Ectodermal cell (in vitro differentiated cells): ENCODE measurements around the gene HPS1.

ENCODE experiments used
- H3K27ac ChIP-seq: 2 replicates; pipeline ENCODE4 v1.7.0; 2013; ENCODE audit warnings: mild to moderate bottlenecking, low read depth, low read length; ENCODE audit not compliant: insufficient read depth, poor library complexity, severe bottlenecking
- H3K27me3 ChIP-seq: 2 replicates; pipeline ENCODE4 v1.7.0; 2013; ENCODE audit warnings: mild to moderate bottlenecking, low read length; ENCODE audit not compliant: insufficient read depth, control insufficient read depth, poor library complexity, severe bottlenecking
- H3K36me3 ChIP-seq: one replicate; pipeline ENCODE4 v1.7.0; 2013; ENCODE audit warnings: low read length; ENCODE audit not compliant: control insufficient read depth, insufficient read depth
- H3K4me1 ChIP-seq: one replicate; pipeline ENCODE4 v1.7.0; 2013; ENCODE audit warnings: low read length; ENCODE audit not compliant: control insufficient read depth, insufficient read depth
- H3K4me3 ChIP-seq: 2 replicates; pipeline ENCODE4 v1.7.0; 2013; ENCODE audit warnings: low read depth, low read length, control low read depth; ENCODE audit not compliant: insufficient read depth
- H3K9me3 ChIP-seq: 2 replicates; pipeline ENCODE4 v1.7.0; 2013; ENCODE audit warnings: mild to moderate bottlenecking, low read length, moderate library complexity; ENCODE audit not compliant: control insufficient read depth
- WGBS, 2 experiments: methylation state at CpG; one replicate each; pipeline ENCODE4 v1.1.7; 2013; ENCODE audit warnings: missing lambda C conversion rate in 2 of 2; 5-methylcytosine and 5-hydroxymethylcytosine counted together

The HPS1 gene

GRCh38 chr10:98411768-98412167, 35.0 kb downstream of the HPS1 start:
- H3K4me3 ChIP-seq: no peak overlapping the region
- no peak overlapping the region for H3K27ac ChIP-seq
- H3K9me3 ChIP-seq: no peaks in the 10 kb centered on the region
- no peaks in the 10 kb centered on the region for H3K27me3 ChIP-seq
- peaks cover 11% of the 10 kb centered on the region for H3K4me1 ChIP-seq
- WGBS, 2 experiments: 89 to 94% methylated on average over 1 of the region's 1 CpG
- H3K36me3 ChIP-seq: no peaks in the 10 kb centered on the region

- H3K27me3 ChIP-seq: no peaks in the 10 kb centered on the region
- peaks cover 11% of the 10 kb centered on the region for H3K4me1 ChIP-seq
- WGBS, 2 experiments: 91 to 93% methylated on average over 11 of the region's 11 CpGs
- no peaks in the 10 kb centered on the region for H3K9me3 ChIP-seq
- no peaks in the 10 kb centered on the region for H3K36me3 ChIP-seq
- H3K27ac ChIP-seq: no peak overlapping the region
- no peak overlapping the region for H3K4me3 ChIP-seq
Observed at GRCh38 chr10:98411166-98411565, 35.6 kb downstream of the HPS1 start.

- H3K4me3 ChIP-seq: no peak overlapping the region
- WGBS, 2 experiments: 88% methylated on average over 10 of the region's 10 CpGs
- no peak overlapping the region for H3K27ac ChIP-seq
- peaks cover 11% of the 10 kb centered on the region for H3K4me1 ChIP-seq
- H3K36me3 ChIP-seq: no peaks in the 10 kb centered on the region
- no peaks in the 10 kb centered on the region for H3K9me3 ChIP-seq
- H3K27me3 ChIP-seq: no peaks in the 10 kb centered on the region
Observed at GRCh38 chr10:98410759-98411158, 36.0 kb downstream of the HPS1 start.

- Histone ChIP-seq H3K36me3 (no peaks in the 10 kb centered on the region), H3K4me3 (no peak overlapping the region), H3K9me3 (no peaks in the 10 kb centered on the region), H3K27me3 (no peaks in the 10 kb centered on the region), H3K4me1 (peaks cover 8% of the 10 kb centered on the region), H3K27ac (no peak overlapping the region)
- 83 to 84% methylated on average over 4 of the region's 4 CpGs for WGBS, 2 experiments
Observed at GRCh38 chr10:98410135-98410743, 36.5 kb downstream of the HPS1 start.

GRCh38 chr10:98408799-98409198, 37.9 kb downstream of the HPS1 start:
- Histone ChIP-seq H3K36me3 (no peaks in the 10 kb centered on the region), H3K27ac (no peak overlapping the region)
- 92 to 93% methylated on average over 4 of the region's 4 CpGs for WGBS, 2 experiments

GRCh38 chr10:98407744-98408241, 38.9 kb downstream of the HPS1 start:
- H3K4me3 ChIP-seq: no peak overlapping the region

More at GRCh38 chr10:98408799-98409198, 37.9 kb downstream of the HPS1 start:
- H3K27me3 ChIP-seq: no peaks in the 10 kb centered on the region
- H3K4me1 ChIP-seq: no peaks in the 10 kb centered on the region
- H3K4me3 ChIP-seq: no peak overlapping the region
- no peaks in the 10 kb centered on the region for H3K9me3 ChIP-seq

GRCh38 chr10:98407017-98407743, 39.6 kb downstream of the HPS1 start:
- H3K36me3 ChIP-seq: no peaks in the 10 kb centered on the region
- H3K9me3 ChIP-seq: no peaks in the 10 kb centered on the region
- no peaks in the 10 kb centered on the region for H3K4me1 ChIP-seq
- WGBS, 2 experiments: 83% methylated on average over 23 of the region's 23 CpGs
- no peak overlapping the region for H3K27ac ChIP-seq
- H3K27me3 ChIP-seq: no peaks in the 10 kb centered on the region
- no peak overlapping the region for H3K4me3 ChIP-seq

More at GRCh38 chr10:98407744-98408241, 38.9 kb downstream of the HPS1 start:
- no peaks in the 10 kb centered on the region for H3K36me3 ChIP-seq
- H3K27ac ChIP-seq: no peak overlapping the region
- H3K4me1 ChIP-seq: no peaks in the 10 kb centered on the region
- H3K27me3 ChIP-seq: no peaks in the 10 kb centered on the region
- H3K9me3 ChIP-seq: no peaks in the 10 kb centered on the region
- 92 to 93% methylated on average over 18 of the region's 18 CpGs for WGBS, 2 experiments

- Histone ChIP-seq H3K4me1 (no peaks in the 10 kb centered on the region), H3K36me3 (no peaks in the 10 kb centered on the region), H3K27me3 (no peaks in the 10 kb centered on the region), H3K9me3 (no peaks in the 10 kb centered on the region), H3K4me3 (no peak overlapping the region), H3K27ac (no peak overlapping the region)
- 93% methylated on average over 12 of the region's 12 CpGs for WGBS, 2 experiments
Observed at GRCh38 chr10:98405422-98405821, 41.3 kb downstream of the HPS1 start.

- 81 to 82% methylated on average over 8 of the region's 8 CpGs for WGBS, 2 experiments
- Histone ChIP-seq H3K27ac (no peak overlapping the region), H3K4me1 (no peaks in the 10 kb centered on the region), H3K36me3 (no peaks in the 10 kb centered on the region), H3K27me3 (no peaks in the 10 kb centered on the region), H3K4me3 (no peak overlapping the region), H3K9me3 (no peaks in the 10 kb centered on the region)
Observed at GRCh38 chr10:98404571-98405359, 42.0 kb downstream of the HPS1 start.
